Left forelimb (tissue), 1 donor: ENCODE results near the gene PPT1.
"Not testable (repeated sequence)": the region's sequence is repeated elsewhere in the genome, so short reads cannot be mapped to it uniquely, and the experiment has no call there.

ENCODE experiments used
- DNase-seq: peaks from one replicate; pipeline ENCODE4 v3.0.0-alpha.2; 2018; ENCODE audit warnings: low spot score

PPT1 gene

GRCh38 chr1:40056519-40057309 is 40.3 kb downstream of the PPT1 start:
- no peak for DNase-seq

GRCh38 chr1:40053138-40053887 is 43.7 kb downstream of the PPT1 start:
- DNase-seq, result no peak

- DNase-seq, result no peak
Measured at GRCh38 chr1:40050863-40051262, 46.2 kb downstream of the PPT1 start.

- DNase-seq, result no peak
Measured at GRCh38 chr1:40049725-40050124, 47.3 kb downstream of the PPT1 start.

DNA sequence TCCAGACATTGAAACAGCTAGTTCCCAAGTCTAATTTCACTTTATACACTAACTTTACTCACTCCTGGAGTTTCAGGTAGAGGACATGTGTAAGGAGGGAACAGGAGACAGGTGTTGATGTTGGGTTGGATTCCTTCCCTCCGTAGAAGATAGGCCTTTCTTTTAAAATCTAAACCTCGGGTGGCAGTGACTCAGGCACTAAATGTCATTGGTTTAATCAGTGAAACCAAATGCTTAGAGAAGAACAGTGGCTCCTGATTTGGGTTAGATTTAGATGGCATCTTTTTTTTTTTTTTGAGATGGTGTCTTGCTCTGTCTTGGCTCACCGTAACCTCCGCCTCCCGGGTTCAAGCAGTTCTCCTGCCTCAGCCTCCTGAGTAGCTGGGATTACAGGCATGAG is 49.3 kb downstream of the PPT1 start:
- no peak for DNase-seq

GRCh38 chr1:40047276-40047675 is 49.8 kb downstream of the PPT1 start:
- DNase-seq, result no peak

- DNase-seq, result no peak
Measured at GRCh38 chr1:40045766-40046165, 51.3 kb downstream of the PPT1 start.

DNA sequence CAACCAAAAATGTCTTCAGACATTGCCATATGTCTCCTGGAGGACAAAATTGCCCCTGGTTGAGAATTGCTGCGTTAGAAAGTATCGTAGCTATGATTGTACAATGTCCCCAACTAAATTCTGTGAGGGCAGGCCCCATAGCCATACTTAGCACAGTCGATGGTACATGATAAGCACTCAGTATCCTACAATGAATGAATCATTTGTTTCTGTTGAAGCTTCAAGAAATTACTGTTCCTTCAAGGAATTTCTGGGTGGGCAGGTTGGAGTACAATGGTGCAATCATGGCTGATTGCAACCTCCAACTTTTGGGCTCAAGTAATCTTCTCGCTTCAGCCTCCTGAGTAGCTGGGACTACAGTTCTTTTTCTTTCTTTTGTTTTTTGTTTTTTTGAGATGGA is 51.9 kb downstream of the PPT1 start:
- DNase-seq, result no peak

DNA sequence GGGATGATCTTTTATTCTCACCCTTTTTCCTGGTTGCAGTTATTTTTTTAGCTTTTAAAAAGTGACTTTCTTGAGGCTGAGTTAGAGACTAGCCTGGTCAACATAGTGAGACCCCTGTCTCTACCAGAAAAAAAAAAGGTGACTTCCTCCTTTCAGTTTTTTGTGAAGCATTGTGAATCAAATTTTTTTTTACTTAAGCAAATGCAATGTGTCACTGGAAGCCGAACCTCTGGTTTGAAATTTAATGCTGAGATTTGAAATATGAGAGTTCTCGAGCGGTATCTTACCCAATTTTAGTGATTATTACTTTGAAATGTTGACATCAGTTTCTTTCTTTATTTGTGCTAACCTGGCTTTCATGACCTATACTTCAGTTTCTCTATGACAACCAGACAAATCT is 52.9 kb downstream of the PPT1 start:
- no peak for DNase-seq

GRCh38 chr1:40042341-40042740 is 54.7 kb downstream of the PPT1 start:
- no peak for DNase-seq

- DNase-seq, result no peak
Measured at GRCh38 chr1:40041466-40041838, 55.6 kb downstream of the PPT1 start.

DNA sequence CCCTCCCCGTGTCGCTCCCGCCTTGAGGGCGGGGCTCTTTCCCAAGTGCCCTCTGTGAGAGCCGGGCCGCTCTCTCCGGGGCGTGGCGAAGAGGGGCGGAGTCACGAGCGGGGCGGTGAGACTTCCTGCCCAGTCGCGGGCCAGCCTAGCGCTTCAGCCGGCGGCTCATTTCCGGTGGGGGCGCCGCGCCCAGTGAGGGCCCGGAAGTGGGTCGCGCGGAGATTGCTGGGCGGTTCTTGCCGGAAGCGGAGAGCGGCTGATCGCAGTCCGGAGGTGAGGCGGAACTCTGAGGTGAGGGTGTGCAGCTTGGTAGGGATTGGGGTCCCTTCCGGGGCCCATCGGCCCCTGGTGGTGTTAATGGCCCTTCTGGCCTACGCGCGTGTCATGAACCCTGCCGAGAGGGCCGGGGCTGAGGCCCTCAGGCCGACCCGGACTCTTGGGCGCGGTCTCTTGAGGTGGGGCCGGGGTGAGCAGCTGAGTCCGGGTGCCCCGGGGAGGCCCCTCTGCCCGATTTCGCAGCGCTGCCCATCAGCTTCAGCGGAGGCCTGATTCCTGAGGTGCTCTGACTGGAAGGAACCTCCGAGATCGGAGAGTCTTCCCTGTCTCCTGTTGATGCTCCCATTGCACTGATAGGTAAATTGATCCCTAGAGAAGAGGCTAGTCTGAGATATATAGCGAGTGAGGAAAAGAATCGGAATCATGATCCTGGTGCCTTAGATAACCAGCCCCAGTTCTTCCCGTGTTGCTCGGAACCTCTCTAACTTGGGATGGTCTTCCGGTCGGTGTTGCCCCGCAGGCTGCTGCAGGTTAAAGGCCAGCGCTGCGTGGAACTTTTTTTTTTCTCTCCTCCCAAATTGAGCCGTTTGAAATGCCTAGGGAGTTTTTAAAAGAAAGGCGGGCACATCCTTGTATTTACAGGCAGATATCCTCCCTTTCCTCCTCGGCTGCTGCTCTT is 56.3 kb downstream of the PPT1 start, which contains the start of gene CAP1:
CAP1 (plus strand) TSS at position 219 of the 955 bp plus-strand sequence. CDS start 18,618 bp downstream, outside the sequence.
- peak; percentile 100 for DNase-seq

- peak; percentile 88 for DNase-seq
Measured at GRCh38 chr1:40039757-40040510, 57.1 kb downstream of the PPT1 start.

- DNase-seq, result no peak
Measured at GRCh38 chr1:40039245-40039756, 57.8 kb downstream of the PPT1 start.

DNA sequence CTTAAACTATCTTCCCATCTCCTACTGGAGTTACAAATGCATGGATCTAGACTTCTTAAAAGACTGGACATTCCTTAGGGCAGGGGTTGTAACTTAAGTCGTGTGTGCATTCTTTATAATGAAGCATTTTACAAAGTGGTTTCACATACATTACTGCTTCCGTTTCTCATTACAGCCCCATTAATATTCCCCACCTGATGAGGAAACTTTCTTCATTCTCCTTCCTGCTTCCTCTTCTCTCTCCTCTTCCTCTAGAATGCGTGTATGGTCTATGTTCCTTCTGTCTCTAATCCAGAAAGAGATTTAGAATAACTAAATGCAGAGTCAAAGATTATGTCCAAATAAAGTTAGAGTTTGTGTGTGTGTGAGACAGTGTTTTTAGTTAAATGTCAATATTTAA is 58.4 kb downstream of the PPT1 start:
- no peak for DNase-seq

- DNase-seq, result not testable (repeated sequence)
Measured at GRCh38 chr1:40037254-40037653, 59.8 kb downstream of the PPT1 start.

GRCh38 chr1:40036574-40036973 is 60.5 kb downstream of the PPT1 start:
- peak; percentile 70 for DNase-seq

DNA sequence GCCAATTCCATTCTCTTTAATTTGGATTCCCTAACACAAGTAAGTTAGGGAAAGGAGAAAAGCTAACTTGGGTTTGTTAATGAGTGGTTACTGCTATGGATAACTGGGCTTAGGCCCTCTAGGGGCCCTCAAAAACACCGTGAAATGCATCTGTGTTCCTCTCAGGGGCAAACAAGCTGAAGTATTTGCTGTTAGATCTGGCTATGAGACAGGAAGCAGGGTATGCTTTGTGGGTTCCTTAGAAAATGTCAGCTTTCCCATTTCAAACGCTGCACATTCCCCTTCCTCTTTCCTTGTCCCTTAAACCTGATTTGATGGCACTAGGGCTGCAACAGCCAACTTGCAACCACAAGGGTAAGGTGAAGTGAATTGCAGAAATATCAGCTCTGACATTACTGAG is 62.2 kb downstream of the PPT1 start:
- DNase-seq, result no peak

DNA sequence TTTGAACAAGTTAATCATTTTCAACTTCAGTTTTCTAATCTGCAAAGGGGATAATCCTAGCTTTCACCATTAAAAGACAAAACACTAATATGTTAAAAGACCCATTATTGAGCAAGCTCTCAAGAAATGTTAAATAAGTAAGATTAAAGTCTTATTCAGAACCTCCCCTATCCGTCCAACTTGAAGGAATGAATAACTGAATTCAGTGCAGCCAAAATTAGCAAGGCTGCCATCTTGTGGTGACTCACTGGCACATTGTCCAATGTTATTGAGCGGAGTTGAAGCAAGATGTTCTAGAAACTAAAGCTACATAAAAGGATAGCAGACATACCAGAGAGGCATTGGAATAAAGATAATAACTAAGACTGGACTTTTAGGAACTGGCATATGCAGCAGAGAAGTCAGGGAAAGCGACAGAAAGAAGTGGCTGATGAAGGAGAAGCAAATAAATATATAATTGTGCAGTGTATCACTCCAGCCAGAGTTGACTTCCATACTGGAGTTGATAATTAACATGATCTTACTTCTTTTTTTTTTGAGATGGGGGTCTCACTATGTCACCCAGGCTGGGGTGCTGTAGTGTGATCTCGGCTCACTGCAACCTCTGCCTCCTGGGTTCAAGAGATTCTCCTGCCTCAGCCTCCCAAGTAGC is 64.7 kb downstream of the PPT1 start:
- no peak for DNase-seq

DNA sequence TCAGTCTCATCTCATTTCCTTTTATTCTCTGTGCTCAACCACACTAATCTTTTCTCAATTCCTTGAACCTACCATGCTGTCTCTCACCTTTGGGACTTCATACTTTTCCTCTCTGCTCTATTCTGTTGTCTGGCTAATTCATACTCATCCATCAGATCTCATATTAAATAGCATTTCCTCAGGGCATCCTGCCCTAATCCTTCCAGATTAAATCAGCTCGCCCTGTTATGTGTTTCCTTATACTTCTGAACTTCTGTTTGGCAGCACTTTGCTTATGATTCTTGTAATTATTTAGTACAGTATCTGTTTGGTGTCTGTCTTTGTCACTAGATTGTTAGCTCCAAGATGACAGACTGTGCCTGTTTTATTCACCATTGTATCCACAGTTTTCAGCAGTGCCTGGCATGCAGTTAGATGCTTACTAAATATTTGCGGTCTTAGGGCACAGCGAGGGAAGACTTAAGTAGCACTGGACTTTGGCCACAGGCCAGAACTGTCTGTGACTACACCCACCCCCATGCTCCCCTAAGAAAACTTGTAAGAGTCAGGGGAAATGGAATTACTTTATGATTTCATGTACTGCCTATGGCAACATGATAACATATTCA is 66.4 kb downstream of the PPT1 start:
- no peak for DNase-seq
